ENCODE data around the gene DAND5.

Gene DAND5

GRCh38 chr19:12985049-12985776 is 15.8 kb downstream of the DAND5 start:
- Histone ChIP-seq H3K27me3 (ENCODE audit: insufficient read depth, low read length) (no peaks in the 10 kb centered on the region), H3K4me1 (ENCODE audit: control insufficient read depth, insufficient read depth, low read length, unreplicated experiment) (no peaks in the 10 kb centered on the region), H2AFZ (ENCODE audit: low read length, unreplicated experiment) (no peak overlapping the region)

GRCh38 chr19:12986726-12987125 is 17.4 kb downstream of the DAND5 start:
- Histone ChIP-seq H3K36me3 (ENCODE audit: insufficient read depth, low read length) (no peaks in the 10 kb centered on the region), H3K79me2 (ENCODE audit: control insufficient read depth, insufficient read depth, low read length, unreplicated experiment) (no peaks in the 10 kb centered on the region), H3K27ac (ENCODE audit: low read depth, low read length) (no peak overlapping the region), H3K4me1 (ENCODE audit: control insufficient read depth, insufficient read depth, low read length, unreplicated experiment) (no peaks in the 10 kb centered on the region), H3K4me3 (ENCODE audit: low read depth, low read length) (no peak overlapping the region), H2AFZ (ENCODE audit: low read length, unreplicated experiment) (no peak overlapping the region), H3K27me3 (ENCODE audit: insufficient read depth, low read length) (no peaks in the 10 kb centered on the region)

More at GRCh38 chr19:12985049-12985776, 15.8 kb downstream of the DAND5 start:
- Histone ChIP-seq H3K4me3 (ENCODE audit: low read depth, low read length) (no peak overlapping the region), H3K36me3 (ENCODE audit: insufficient read depth, low read length) (no peaks in the 10 kb centered on the region), H3K79me2 (ENCODE audit: control insufficient read depth, insufficient read depth, low read length, unreplicated experiment) (no peaks in the 10 kb centered on the region), H3K27ac (ENCODE audit: low read depth, low read length) (no peak overlapping the region)

- no peak overlapping the region for H3K4me3 ChIP-seq (ENCODE audit: low read depth, low read length)
- H3K36me3 ChIP-seq (ENCODE audit: insufficient read depth, low read length) = no peaks in the 10 kb centered on the region
- H3K27ac ChIP-seq (ENCODE audit: low read depth, low read length) = no peak overlapping the region
- H3K79me2 ChIP-seq (ENCODE audit: control insufficient read depth, insufficient read depth, low read length, unreplicated experiment) = no peaks in the 10 kb centered on the region
- no peaks in the 10 kb centered on the region for H3K4me1 ChIP-seq (ENCODE audit: control insufficient read depth, insufficient read depth, low read length, unreplicated experiment)
- no peaks in the 10 kb centered on the region for H3K27me3 ChIP-seq (ENCODE audit: insufficient read depth, low read length)
- no peak overlapping the region for H2AFZ ChIP-seq (ENCODE audit: low read length, unreplicated experiment)
Measured at GRCh38 chr19:12987190-12987589, 17.8 kb downstream of the DAND5 start.

- no peak overlapping the region for H3K27ac ChIP-seq (ENCODE audit: low read depth, low read length)
- no peak overlapping the region for H3K4me3 ChIP-seq (ENCODE audit: low read depth, low read length)
- no peaks in the 10 kb centered on the region for H3K27me3 ChIP-seq (ENCODE audit: insufficient read depth, low read length)
- H3K4me1 ChIP-seq (ENCODE audit: control insufficient read depth, insufficient read depth, low read length, unreplicated experiment) = no peaks in the 10 kb centered on the region
- no peaks in the 10 kb centered on the region for H3K79me2 ChIP-seq (ENCODE audit: control insufficient read depth, insufficient read depth, low read length, unreplicated experiment)
- H2AFZ ChIP-seq (ENCODE audit: low read length, unreplicated experiment) = no peak overlapping the region
- no peaks in the 10 kb centered on the region for H3K36me3 ChIP-seq (ENCODE audit: insufficient read depth, low read length)
Measured at GRCh38 chr19:12987781-12988180, 18.4 kb downstream of the DAND5 start.

- no peak overlapping the region for H2AFZ ChIP-seq (ENCODE audit: low read length, unreplicated experiment)
- H3K36me3 ChIP-seq (ENCODE audit: insufficient read depth, low read length) = no peaks in the 10 kb centered on the region
- H3K27me3 ChIP-seq (ENCODE audit: insufficient read depth, low read length) = no peaks in the 10 kb centered on the region
- no peak overlapping the region for H3K4me3 ChIP-seq (ENCODE audit: low read depth, low read length)
- no peaks in the 10 kb centered on the region for H3K79me2 ChIP-seq (ENCODE audit: control insufficient read depth, insufficient read depth, low read length, unreplicated experiment)
- no peaks in the 10 kb centered on the region for H3K4me1 ChIP-seq (ENCODE audit: control insufficient read depth, insufficient read depth, low read length, unreplicated experiment)
- no peak overlapping the region for H3K27ac ChIP-seq (ENCODE audit: low read depth, low read length)
Measured at GRCh38 chr19:12990431-12990830, 21.1 kb downstream of the DAND5 start.

GRCh38 chr19:12990853-12991252 is 21.5 kb downstream of the DAND5 start:
- Histone ChIP-seq H2AFZ (ENCODE audit: low read length, unreplicated experiment) (no peak overlapping the region), H3K27ac (ENCODE audit: low read depth, low read length) (no peak overlapping the region), H3K27me3 (ENCODE audit: insufficient read depth, low read length) (no peaks in the 10 kb centered on the region), H3K79me2 (ENCODE audit: control insufficient read depth, insufficient read depth, low read length, unreplicated experiment) (peaks cover 2% of the 10 kb centered on the region), H3K4me1 (ENCODE audit: control insufficient read depth, insufficient read depth, low read length, unreplicated experiment) (no peaks in the 10 kb centered on the region), H3K4me3 (ENCODE audit: low read depth, low read length) (no peak overlapping the region), H3K36me3 (ENCODE audit: insufficient read depth, low read length) (no peaks in the 10 kb centered on the region)

GRCh38 chr19:12991296-12991695 is 21.9 kb downstream of the DAND5 start:
- H3K4me3 ChIP-seq (ENCODE audit: low read depth, low read length) = no peak overlapping the region
- no peak overlapping the region for H3K27ac ChIP-seq (ENCODE audit: low read depth, low read length)
- H3K79me2 ChIP-seq (ENCODE audit: control insufficient read depth, insufficient read depth, low read length, unreplicated experiment) = peaks cover 6% of the 10 kb centered on the region
- no peaks in the 10 kb centered on the region for H3K27me3 ChIP-seq (ENCODE audit: insufficient read depth, low read length)
- H3K36me3 ChIP-seq (ENCODE audit: insufficient read depth, low read length) = no peaks in the 10 kb centered on the region
- no peak overlapping the region for H2AFZ ChIP-seq (ENCODE audit: low read length, unreplicated experiment)
- no peaks in the 10 kb centered on the region for H3K4me1 ChIP-seq (ENCODE audit: control insufficient read depth, insufficient read depth, low read length, unreplicated experiment)

- Histone ChIP-seq H3K27me3 (ENCODE audit: insufficient read depth, low read length) (no peaks in the 10 kb centered on the region), H2AFZ (ENCODE audit: low read length, unreplicated experiment) (no peak overlapping the region), H3K79me2 (ENCODE audit: control insufficient read depth, insufficient read depth, low read length, unreplicated experiment) (peaks cover 20% of the 10 kb centered on the region), H3K36me3 (ENCODE audit: insufficient read depth, low read length) (no peaks in the 10 kb centered on the region), H3K4me3 (ENCODE audit: low read depth, low read length) (no peak overlapping the region), H3K27ac (ENCODE audit: low read depth, low read length) (no peak overlapping the region), H3K4me1 (ENCODE audit: control insufficient read depth, insufficient read depth, low read length, unreplicated experiment) (peaks cover 3% of the 10 kb centered on the region)
Measured at GRCh38 chr19:12992729-12993128, 23.4 kb downstream of the DAND5 start.

- Histone ChIP-seq H3K27ac (ENCODE audit: low read depth, low read length) (no peak overlapping the region), H3K36me3 (ENCODE audit: insufficient read depth, low read length) (no peaks in the 10 kb centered on the region), H2AFZ (ENCODE audit: low read length, unreplicated experiment) (no peak overlapping the region), H3K4me3 (ENCODE audit: low read depth, low read length) (no peak overlapping the region), H3K4me1 (ENCODE audit: control insufficient read depth, insufficient read depth, low read length, unreplicated experiment) (peaks cover 3% of the 10 kb centered on the region), H3K27me3 (ENCODE audit: insufficient read depth, low read length) (no peaks in the 10 kb centered on the region), H3K79me2 (ENCODE audit: control insufficient read depth, insufficient read depth, low read length, unreplicated experiment) (peaks cover 28% of the 10 kb centered on the region)
Measured at GRCh38 chr19:12993562-12993961, 24.2 kb downstream of the DAND5 start.

- Histone ChIP-seq H2AFZ (ENCODE audit: low read length, unreplicated experiment) (peak within 1 kb of the TSS; percentile 75), H3K27ac (ENCODE audit: low read depth, low read length) (peak within 1 kb of the TSS; percentile 47; the same call in 1 of the 2 replicates), H3K4me1 (ENCODE audit: control insufficient read depth, insufficient read depth, low read length, unreplicated experiment) (peaks cover 3% of the 10 kb centered on the region), H3K4me3 (ENCODE audit: low read depth, low read length) (peak within 1 kb of the TSS; percentile 95), H3K36me3 (ENCODE audit: insufficient read depth, low read length) (no peaks in the 10 kb centered on the region), H3K79me2 (ENCODE audit: control insufficient read depth, insufficient read depth, low read length, unreplicated experiment) (peaks cover 39% of the 10 kb centered on the region), H3K27me3 (ENCODE audit: insufficient read depth, low read length) (no peaks in the 10 kb centered on the region)
Measured at GRCh38 chr19:12994701-12995595, 25.6 kb downstream of the DAND5 start, which contains the start of gene NFIX. TSS of gene NFIX (plus strand) at chr19:12995475. CDS start at chr19:12995838, 363 bp downstream.
